ENCODE results near the gene SLC17A6.

The SLC17A6 gene

GRCh38 chr11:22337596-22338485 is at the start of gene SLC17A6:
SLC17A6 (plus strand) TSS chr11:22338381; CDS start chr11:22338534, 153 bp downstream.
- H3K4me3 ChIP-seq (ENCODE audit: low read depth, low read length), result no peak within 1 kb of the TSS
- TF ChIP-seq CTCF (IDR thresholded peaks at IDR 0.05; ENCODE audit: borderline replicate concordance, insufficient read depth, low read depth, low read length), result no peak

GRCh38 chr11:22302368-22302767 is 35.8 kb upstream of the SLC17A6 start:
- H3K4me3 ChIP-seq (ENCODE audit: low read depth, low read length), result no peak overlapping the region
- no peak for TF ChIP-seq CTCF (IDR thresholded peaks at IDR 0.05; ENCODE audit: borderline replicate concordance, insufficient read depth, low read depth, low read length)

- TF ChIP-seq CTCF (IDR thresholded peaks at IDR 0.05; ENCODE audit: borderline replicate concordance, insufficient read depth, low read depth, low read length), result no peak
- H3K4me3 ChIP-seq (ENCODE audit: low read depth, low read length), result no peak overlapping the region
Measured at GRCh38 chr11:22304337-22304961, 33.7 kb upstream of the SLC17A6 start.

GRCh38 chr11:22317656-22318055 is 20.5 kb upstream of the SLC17A6 start:
- H3K4me3 ChIP-seq (ENCODE audit: low read depth, low read length), result no peak overlapping the region
- TF ChIP-seq CTCF (IDR thresholded peaks at IDR 0.05; ENCODE audit: borderline replicate concordance, insufficient read depth, low read depth, low read length), result no peak

- TF ChIP-seq CTCF (IDR thresholded peaks at IDR 0.05; ENCODE audit: borderline replicate concordance, insufficient read depth, low read depth, low read length), result no peak
Measured at GRCh38 chr11:22331771-22332170, 6.4 kb upstream of the SLC17A6 start.

GRCh38 chr11:22336587-22336986 is 1.6 kb upstream of the SLC17A6 start:
- TF ChIP-seq CTCF (IDR thresholded peaks at IDR 0.05; ENCODE audit: borderline replicate concordance, insufficient read depth, low read depth, low read length), result no peak

More at GRCh38 chr11:22331771-22332170, 6.4 kb upstream of the SLC17A6 start:
- H3K4me3 ChIP-seq (ENCODE audit: low read depth, low read length), result no peak overlapping the region

More at GRCh38 chr11:22336587-22336986, 1.6 kb upstream of the SLC17A6 start:
- no peak overlapping the region for H3K4me3 ChIP-seq (ENCODE audit: low read depth, low read length)

All from GM12875 (cell line).